HepG2 (cell line): ENCODE data around the gene CITED2. TPM values are rescaled to one million over a fixed set of nuclear protein-coding genes. Genes with fewer than 3 reads are reported as not detected.

Experiments used
- ATAC-seq: fragments of 200-7000 bp; cut with Tn5 transposase; 3 replicates; pipeline ENCODE4 v1.9.1; 2020; ENCODE audit warnings: mild to moderate bottlenecking, moderate library complexity
- BruUV-seq: library from RNA; stranded (reverse); fragments of 400-500 nt; replicated peaks from 2 replicates; lab custom pipeline; 2021; lab: Mats Ljungman, UMichigan
- CTCF ChIA-PET: fragments of 300-600 bp; formaldehyde crosslinking; extraction: SDS; loops from one replicate; lab custom pipeline; 2021; ENCODE audit warnings: low total read pairs, inconsistent platforms, low intra/inter-chr PET ratio; lab: Yijun Ruan, JAX
- POLR2A ChIA-PET: fragments of 350-600 bp; sonication (Branson Sonifier 250); formaldehyde crosslinking; loops from one replicate; lab custom pipeline; 2020; ENCODE audit warnings: antibody characterized with exemption, inconsistent platforms; lab: Yijun Ruan, JAX
- DNase-seq: peaks from one replicate; pipeline ENCODE4 v3.0.0-alpha.2; 2015; ENCODE audit warnings: low spot score
- FAIRE-seq: peaks from 3 replicates; lab custom pipeline; 2011; peaks lifted over from hg19 to GRCh38; lab: Jason Lieb, UNC
- H2AFZ ChIP-seq: one replicate; pipeline ENCODE4 v1.6.1; 2011; ENCODE audit warnings: low read length, inconsistent platforms
- H3K27ac ChIP-seq: fragments of 300-600 bp; 3 replicates; pipeline ENCODE4 v1.8.0; 2011; ENCODE audit warnings: mixed run types, mild to moderate bottlenecking, mixed read lengths, low read length, inconsistent platforms; ENCODE audit not compliant: insufficient read depth; ENCODE audit errors: extremely low read length
- H3K27me3 ChIP-seq, 2 experiments: fragments of 200-600 bp in 1 of 2; 2 replicates in 1 of 2; 3 replicates in 1 of 2; pipeline versions ENCODE4 v1.6.0 to v1.8.0; 2011; ENCODE audit warnings: low read length in 2 of 2, mild to moderate bottlenecking in 2 of 2, moderate library complexity in 2 of 2, inconsistent platforms in 1 of 2; ENCODE audit not compliant: insufficient read depth in 2 of 2, control insufficient read depth in 1 of 2
- H3K36me3 ChIP-seq, 2 experiments: fragments of 200-600 bp in 1 of 2; replicated peaks in 1 of 2; 2 replicates in 1 of 2; 3 replicates in 1 of 2; pipeline versions ENCODE4 v1.5.1 to v1.8.0; 2011; ENCODE audit warnings: low read length in 2 of 2, inconsistent platforms in 1 of 2; ENCODE audit not compliant: insufficient read depth in 2 of 2, control insufficient read depth in 1 of 2
- H3K4me1 ChIP-seq: 2 replicates; pipeline ENCODE4 v1.5.1; 2012; ENCODE audit warnings: low read length, inconsistent platforms; ENCODE audit not compliant: insufficient read depth
- H3K4me2 ChIP-seq: 2 replicates; pipeline ENCODE4 v1.6.0; 2011; ENCODE audit warnings: low read depth, low read length, inconsistent platforms
- H3K4me3 ChIP-seq, 3 experiments: fragments of 200-600 bp in 1 of 3; sonication (generic), shearing (Covaris generic) in 1 of 3; replicated peaks in 1 of 3; 2 replicates each; pipeline ENCODE4 v1.5.1; 2011 to 2016; ENCODE audit warnings: low read length in 3 of 3, inconsistent platforms in 2 of 3, low read depth in 2 of 3, mild to moderate bottlenecking in 2 of 3, control low read depth in 1 of 3, mixed read lengths in 1 of 3; ENCODE audit not compliant: insufficient read depth in 1 of 3
- H3K79me2 ChIP-seq: one replicate; pipeline ENCODE4 v1.6.1; 2011; ENCODE audit warnings: low read length, inconsistent platforms; ENCODE audit not compliant: insufficient read depth
- H3K9ac ChIP-seq: 2 replicates; pipeline ENCODE4 v1.6.0; 2011; ENCODE audit warnings: mild to moderate bottlenecking, low read depth, low read length, inconsistent platforms; ENCODE audit not compliant: insufficient read depth
- H3K9me3 ChIP-seq: 2 replicates; pipeline ENCODE4 v1.5.1; 2012; ENCODE audit warnings: mild to moderate bottlenecking, low read length
- H4K20me1 ChIP-seq: 2 replicates; pipeline ENCODE4 v1.6.0; 2011; ENCODE audit warnings: inconsistent platforms, mild to moderate bottlenecking, low read length, moderate library complexity; ENCODE audit not compliant: insufficient read depth
- BRCA1 ChIP-seq: sonication (generic); formaldehyde crosslinking; IDR thresholded peaks from 2 replicates; pipeline ENCODE4 v1.4.0; 2020; ENCODE audit warnings: missing genetic modification reagents
- SMARCE1 ChIP-seq: fragments of 450-650 bp; IDR thresholded peaks from 2 replicates; pipeline ENCODE4 v1.6.1; 2017; ENCODE audit warnings: borderline replicate concordance
- YY1 ChIP-seq: IDR thresholded peaks from 2 replicates; pipeline ENCODE4 v1.6.1; 2011; ENCODE audit warnings: low read length, low read depth, moderate library complexity, mild to moderate bottlenecking; ENCODE audit not compliant: insufficient read depth, insufficient replicate concordance
- ZNF891 ChIP-seq: sonication (generic); formaldehyde crosslinking; IDR thresholded peaks from 2 replicates; pipeline ENCODE4 v1.5.0; 2020; ENCODE audit warnings: mild to moderate bottlenecking, missing genetic modification reagents
- WGBS: methylation state at CpG from one replicate; pipeline ENCODE4 v1.1.6; 2017; ENCODE audit warnings: low lambda C conversion rate; 5-methylcytosine and 5-hydroxymethylcytosine counted together
- in situ Hi-C: cut with HindIII; loops from 2 replicates; pipeline ENCODE4 v1.10.0; 2017; ENCODE audit warnings: low pct_unique_long_range_greater_than_20kb; ENCODE audit not compliant: extremely low pct_ligation_motif_present
- intact Hi-C: fragments of 100-400 bp; cut with micrococcal nuclease; formaldehyde crosslinking; loops from one replicate; pipeline ENCODE4 v1.10.0; 2022; ENCODE audit not compliant: unreplicated experiment
- polyA plus RNA-seq, 8 experiments: library from polyadenylated mRNA; depleted of rRNA in 3 of 8; stranded (reverse) in 7 of 8; unstranded in 1 of 8; fragments of >200 nt; fragmentation: Illumina TruSeq in 4 of 8; extraction: Trizol in 4 of 8; gene quantifications; 2 replicates each; pipeline versions ENCODE4 v1.2.1 to v1.2.3, GENCODE V29; 2011 to 2016; ENCODE audit warnings: low read depth in 4 of 8, missing spikeins in 1 of 8, mixed read lengths in 1 of 8; ENCODE audit not compliant: insufficient read depth in 1 of 8
- total RNA-seq, 5 experiments: library from RNA; depleted of rRNA; stranded (reverse); fragments of >200 nt; fragmentation: Illumina TruSeq; extraction: Trizol; gene quantifications; 2 replicates each; pipeline ENCODE4 v1.2.3, GENCODE V29; 2016; ENCODE audit warnings: low read depth in 1 of 5
- TF ChIP-seq, protein P1 (sequence below): sonication (generic); formaldehyde crosslinking; IDR thresholded peaks from 2 replicates; pipeline ENCODE4 v1.4.0; 2020; ENCODE audit warnings: mild to moderate bottlenecking, missing genetic modification reagents
- TF ChIP-seq, protein P2 (sequence below): sonication (generic); formaldehyde crosslinking; IDR thresholded peaks from 2 replicates; pipeline ENCODE4 v1.4.0; 2020; ENCODE audit warnings: missing genetic modification reagents
- TF ChIP-seq, protein P3 (sequence below): sonication (generic); formaldehyde crosslinking; IDR thresholded peaks from 2 replicates; pipeline ENCODE4 v1.5.1; 2020; ENCODE audit warnings: mild to moderate bottlenecking, missing genetic modification reagents, borderline replicate concordance

Gene CITED2
- total and polyA plus RNA-seq, 2 of the 13 experiments (the other 11 are each of a cell fraction or from before 2014, with no cell fraction given) = 17.6 to 57.2 TPM

DNA sequence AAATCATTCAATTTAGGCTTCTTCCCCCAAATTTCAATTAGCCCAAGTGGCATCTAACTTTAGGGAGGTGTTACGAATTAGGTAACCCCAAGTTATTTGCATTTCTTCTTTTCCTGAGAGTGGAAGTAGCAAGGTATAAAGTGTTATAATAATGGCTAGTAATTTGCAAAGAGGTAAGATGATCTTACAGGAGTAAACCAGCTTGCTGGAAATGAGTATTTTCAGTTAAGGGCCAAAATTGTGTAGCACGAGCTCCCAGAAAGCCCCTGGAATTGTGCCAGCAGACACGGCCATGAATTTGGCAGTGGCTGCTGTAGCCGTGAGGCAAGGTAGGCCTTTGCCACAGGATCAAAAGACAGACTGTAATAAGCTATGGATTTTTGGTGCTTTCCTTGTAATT, 38.0 kb downstream of the CITED2 start:
- H3K79me2 ChIP-seq = no peaks in the 10 kb centered on the region
- CTCF ChIA-PET = no interaction called here
- TF ChIP-seq, protein P1, sequence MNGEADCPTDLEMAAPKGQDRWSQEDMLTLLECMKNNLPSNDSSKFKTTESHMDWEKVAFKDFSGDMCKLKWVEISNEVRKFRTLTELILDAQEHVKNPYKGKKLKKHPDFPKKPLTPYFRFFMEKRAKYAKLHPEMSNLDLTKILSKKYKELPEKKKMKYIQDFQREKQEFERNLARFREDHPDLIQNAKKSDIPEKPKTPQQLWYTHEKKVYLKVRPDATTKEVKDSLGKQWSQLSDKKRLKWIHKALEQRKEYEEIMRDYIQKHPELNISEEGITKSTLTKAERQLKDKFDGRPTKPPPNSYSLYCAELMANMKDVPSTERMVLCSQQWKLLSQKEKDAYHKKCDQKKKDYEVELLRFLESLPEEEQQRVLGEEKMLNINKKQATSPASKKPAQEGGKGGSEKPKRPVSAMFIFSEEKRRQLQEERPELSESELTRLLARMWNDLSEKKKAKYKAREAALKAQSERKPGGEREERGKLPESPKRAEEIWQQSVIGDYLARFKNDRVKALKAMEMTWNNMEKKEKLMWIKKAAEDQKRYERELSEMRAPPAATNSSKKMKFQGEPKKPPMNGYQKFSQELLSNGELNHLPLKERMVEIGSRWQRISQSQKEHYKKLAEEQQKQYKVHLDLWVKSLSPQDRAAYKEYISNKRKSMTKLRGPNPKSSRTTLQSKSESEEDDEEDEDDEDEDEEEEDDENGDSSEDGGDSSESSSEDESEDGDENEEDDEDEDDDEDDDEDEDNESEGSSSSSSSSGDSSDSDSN (CRISPR knock-in tag) = no peak
- no peak for TF ChIP-seq ZNF891 (CRISPR knock-in tag)
- no peak for TF ChIP-seq SMARCE1
- TF ChIP-seq YY1 = no peak
- no peak for TF ChIP-seq BRCA1 (CRISPR knock-in tag)
- TF ChIP-seq, protein P2, sequence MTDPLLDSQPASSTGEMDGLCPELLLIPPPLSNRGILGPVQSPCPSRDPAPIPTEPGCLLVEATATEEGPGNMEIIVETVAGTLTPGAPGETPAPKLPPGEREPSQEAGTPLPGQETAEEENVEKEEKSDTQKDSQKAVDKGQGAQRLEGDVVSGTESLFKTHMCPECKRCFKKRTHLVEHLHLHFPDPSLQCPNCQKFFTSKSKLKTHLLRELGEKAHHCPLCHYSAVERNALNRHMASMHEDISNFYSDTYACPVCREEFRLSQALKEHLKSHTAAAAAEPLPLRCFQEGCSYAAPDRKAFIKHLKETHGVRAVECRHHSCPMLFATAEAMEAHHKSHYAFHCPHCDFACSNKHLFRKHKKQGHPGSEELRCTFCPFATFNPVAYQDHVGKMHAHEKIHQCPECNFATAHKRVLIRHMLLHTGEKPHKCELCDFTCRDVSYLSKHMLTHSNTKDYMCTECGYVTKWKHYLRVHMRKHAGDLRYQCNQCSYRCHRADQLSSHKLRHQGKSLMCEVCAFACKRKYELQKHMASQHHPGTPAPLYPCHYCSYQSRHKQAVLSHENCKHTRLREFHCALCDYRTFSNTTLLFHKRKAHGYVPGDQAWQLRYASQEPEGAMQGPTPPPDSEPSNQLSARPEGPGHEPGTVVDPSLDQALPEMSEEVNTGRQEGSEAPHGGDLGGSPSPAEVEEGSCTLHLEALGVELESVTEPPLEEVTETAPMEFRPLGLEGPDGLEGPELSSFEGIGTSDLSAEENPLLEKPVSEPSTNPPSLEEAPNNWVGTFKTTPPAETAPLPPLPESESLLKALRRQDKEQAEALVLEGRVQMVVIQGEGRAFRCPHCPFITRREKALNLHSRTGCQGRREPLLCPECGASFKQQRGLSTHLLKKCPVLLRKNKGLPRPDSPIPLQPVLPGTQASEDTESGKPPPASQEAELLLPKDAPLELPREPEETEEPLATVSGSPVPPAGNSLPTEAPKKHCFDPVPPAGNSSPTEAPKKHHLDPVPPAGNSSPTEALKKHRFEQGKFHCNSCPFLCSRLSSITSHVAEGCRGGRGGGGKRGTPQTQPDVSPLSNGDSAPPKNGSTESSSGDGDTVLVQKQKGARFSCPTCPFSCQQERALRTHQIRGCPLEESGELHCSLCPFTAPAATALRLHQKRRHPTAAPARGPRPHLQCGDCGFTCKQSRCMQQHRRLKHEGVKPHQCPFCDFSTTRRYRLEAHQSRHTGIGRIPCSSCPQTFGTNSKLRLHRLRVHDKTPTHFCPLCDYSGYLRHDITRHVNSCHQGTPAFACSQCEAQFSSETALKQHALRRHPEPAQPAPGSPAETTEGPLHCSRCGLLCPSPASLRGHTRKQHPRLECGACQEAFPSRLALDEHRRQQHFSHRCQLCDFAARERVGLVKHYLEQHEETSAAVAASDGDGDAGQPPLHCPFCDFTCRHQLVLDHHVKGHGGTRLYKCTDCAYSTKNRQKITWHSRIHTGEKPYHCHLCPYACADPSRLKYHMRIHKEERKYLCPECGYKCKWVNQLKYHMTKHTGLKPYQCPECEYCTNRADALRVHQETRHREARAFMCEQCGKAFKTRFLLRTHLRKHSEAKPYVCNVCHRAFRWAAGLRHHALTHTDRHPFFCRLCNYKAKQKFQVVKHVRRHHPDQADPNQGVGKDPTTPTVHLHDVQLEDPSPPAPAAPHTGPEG (CRISPR knock-in tag) = no peak
- TF ChIP-seq, protein P3, sequence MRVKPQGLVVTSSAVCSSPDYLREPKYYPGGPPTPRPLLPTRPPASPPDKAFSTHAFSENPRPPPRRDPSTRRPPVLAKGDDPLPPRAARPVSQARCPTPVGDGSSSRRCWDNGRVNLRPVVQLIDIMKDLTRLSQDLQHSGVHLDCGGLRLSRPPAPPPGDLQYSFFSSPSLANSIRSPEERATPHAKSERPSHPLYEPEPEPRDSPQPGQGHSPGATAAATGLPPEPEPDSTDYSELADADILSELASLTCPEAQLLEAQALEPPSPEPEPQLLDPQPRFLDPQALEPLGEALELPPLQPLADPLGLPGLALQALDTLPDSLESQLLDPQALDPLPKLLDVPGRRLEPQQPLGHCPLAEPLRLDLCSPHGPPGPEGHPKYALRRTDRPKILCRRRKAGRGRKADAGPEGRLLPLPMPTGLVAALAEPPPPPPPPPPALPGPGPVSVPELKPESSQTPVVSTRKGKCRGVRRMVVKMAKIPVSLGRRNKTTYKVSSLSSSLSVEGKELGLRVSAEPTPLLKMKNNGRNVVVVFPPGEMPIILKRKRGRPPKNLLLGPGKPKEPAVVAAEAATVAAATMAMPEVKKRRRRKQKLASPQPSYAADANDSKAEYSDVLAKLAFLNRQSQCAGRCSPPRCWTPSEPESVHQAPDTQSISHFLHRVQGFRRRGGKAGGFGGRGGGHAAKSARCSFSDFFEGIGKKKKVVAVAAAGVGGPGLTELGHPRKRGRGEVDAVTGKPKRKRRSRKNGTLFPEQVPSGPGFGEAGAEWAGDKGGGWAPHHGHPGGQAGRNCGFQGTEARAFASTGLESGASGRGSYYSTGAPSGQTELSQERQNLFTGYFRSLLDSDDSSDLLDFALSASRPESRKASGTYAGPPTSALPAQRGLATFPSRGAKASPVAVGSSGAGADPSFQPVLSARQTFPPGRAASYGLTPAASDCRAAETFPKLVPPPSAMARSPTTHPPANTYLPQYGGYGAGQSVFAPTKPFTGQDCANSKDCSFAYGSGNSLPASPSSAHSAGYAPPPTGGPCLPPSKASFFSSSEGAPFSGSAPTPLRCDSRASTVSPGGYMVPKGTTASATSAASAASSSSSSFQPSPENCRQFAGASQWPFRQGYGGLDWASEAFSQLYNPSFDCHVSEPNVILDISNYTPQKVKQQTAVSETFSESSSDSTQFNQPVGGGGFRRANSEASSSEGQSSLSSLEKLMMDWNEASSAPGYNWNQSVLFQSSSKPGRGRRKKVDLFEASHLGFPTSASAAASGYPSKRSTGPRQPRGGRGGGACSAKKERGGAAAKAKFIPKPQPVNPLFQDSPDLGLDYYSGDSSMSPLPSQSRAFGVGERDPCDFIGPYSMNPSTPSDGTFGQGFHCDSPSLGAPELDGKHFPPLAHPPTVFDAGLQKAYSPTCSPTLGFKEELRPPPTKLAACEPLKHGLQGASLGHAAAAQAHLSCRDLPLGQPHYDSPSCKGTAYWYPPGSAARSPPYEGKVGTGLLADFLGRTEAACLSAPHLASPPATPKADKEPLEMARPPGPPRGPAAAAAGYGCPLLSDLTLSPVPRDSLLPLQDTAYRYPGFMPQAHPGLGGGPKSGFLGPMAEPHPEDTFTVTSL (CRISPR knock-in tag) = no peak

More for the DNA sequence above, 38.0 kb downstream of the CITED2 start:
- in situ Hi-C loops = no loop called here
- no peak for FAIRE-seq
- Histone ChIP-seq H3K9ac (no peak overlapping the region), H3K27me3 (no peaks in the 10 kb centered on the region), H3K4me1 (no peaks in the 10 kb centered on the region), H3K4me2 (no peak overlapping the region), H3K36me3 (no peaks in the 10 kb centered on the region), H3K4me3 (no peak overlapping the region), H3K27ac (no peak overlapping the region), H4K20me1 (no peaks in the 10 kb centered on the region), H3K9me3 (no peaks in the 10 kb centered on the region), H2AFZ (no peak overlapping the region)
- intact Hi-C loops = no loop called here
- POLR2A ChIA-PET = no interaction called here
- 6% methylated on average over 4 of the region's 4 CpGs for WGBS
- ATAC-seq = no peak
- no TSS peak for BruUV-seq
- no peak for DNase-seq
